Measurements from ENCODE around the gene TCAF1.

DNA sequence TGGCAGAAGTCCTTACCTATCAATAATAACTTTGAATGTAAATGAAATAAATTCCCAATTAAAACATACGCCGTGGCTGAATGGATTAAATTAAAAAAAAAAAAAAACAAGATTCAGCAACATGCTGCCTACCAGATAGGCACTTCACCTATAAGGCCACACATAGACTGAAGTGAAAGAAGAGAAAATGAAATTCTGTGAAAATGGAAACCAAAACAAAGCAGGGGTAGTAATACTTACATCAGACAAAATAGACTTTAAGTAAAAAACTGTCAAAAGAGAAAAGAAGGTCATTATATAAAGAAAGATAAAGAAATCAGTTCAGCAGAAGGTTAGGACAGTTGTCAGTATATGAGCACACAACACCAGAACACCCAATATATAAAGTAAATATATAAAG, 55.3 kb downstream of the TCAF1 start:
- TF ChIP-seq, protein P1, sequence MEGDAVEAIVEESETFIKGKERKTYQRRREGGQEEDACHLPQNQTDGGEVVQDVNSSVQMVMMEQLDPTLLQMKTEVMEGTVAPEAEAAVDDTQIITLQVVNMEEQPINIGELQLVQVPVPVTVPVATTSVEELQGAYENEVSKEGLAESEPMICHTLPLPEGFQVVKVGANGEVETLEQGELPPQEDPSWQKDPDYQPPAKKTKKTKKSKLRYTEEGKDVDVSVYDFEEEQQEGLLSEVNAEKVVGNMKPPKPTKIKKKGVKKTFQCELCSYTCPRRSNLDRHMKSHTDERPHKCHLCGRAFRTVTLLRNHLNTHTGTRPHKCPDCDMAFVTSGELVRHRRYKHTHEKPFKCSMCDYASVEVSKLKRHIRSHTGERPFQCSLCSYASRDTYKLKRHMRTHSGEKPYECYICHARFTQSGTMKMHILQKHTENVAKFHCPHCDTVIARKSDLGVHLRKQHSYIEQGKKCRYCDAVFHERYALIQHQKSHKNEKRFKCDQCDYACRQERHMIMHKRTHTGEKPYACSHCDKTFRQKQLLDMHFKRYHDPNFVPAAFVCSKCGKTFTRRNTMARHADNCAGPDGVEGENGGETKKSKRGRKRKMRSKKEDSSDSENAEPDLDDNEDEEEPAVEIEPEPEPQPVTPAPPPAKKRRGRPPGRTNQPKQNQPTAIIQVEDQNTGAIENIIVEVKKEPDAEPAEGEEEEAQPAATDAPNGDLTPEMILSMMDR (IDR thresholded peaks at IDR 0.05; ENCODE audit: insufficient read depth, low read length): no peak
- TF ChIP-seq, protein P2, sequence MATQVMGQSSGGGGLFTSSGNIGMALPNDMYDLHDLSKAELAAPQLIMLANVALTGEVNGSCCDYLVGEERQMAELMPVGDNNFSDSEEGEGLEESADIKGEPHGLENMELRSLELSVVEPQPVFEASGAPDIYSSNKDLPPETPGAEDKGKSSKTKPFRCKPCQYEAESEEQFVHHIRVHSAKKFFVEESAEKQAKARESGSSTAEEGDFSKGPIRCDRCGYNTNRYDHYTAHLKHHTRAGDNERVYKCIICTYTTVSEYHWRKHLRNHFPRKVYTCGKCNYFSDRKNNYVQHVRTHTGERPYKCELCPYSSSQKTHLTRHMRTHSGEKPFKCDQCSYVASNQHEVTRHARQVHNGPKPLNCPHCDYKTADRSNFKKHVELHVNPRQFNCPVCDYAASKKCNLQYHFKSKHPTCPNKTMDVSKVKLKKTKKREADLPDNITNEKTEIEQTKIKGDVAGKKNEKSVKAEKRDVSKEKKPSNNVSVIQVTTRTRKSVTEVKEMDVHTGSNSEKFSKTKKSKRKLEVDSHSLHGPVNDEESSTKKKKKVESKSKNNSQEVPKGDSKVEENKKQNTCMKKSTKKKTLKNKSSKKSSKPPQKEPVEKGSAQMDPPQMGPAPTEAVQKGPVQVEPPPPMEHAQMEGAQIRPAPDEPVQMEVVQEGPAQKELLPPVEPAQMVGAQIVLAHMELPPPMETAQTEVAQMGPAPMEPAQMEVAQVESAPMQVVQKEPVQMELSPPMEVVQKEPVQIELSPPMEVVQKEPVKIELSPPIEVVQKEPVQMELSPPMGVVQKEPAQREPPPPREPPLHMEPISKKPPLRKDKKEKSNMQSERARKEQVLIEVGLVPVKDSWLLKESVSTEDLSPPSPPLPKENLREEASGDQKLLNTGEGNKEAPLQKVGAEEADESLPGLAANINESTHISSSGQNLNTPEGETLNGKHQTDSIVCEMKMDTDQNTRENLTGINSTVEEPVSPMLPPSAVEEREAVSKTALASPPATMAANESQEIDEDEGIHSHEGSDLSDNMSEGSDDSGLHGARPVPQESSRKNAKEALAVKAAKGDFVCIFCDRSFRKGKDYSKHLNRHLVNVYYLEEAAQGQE (IDR thresholded peaks at IDR 0.05; ENCODE audit: insufficient replicate concordance, low read depth): no peak
- no peak for TF ChIP-seq POLR2AphosphoS5 (IDR thresholded peaks at IDR 0.05; ENCODE audit: low read depth)
